ENCODE data around the gene TBL1Y. TPM values are rescaled to one million over a fixed set of nuclear protein-coding genes. Genes with fewer than 3 reads are reported as not detected.
"Not testable (repeated sequence)": the region's sequence is repeated elsewhere in the genome, so short reads cannot be mapped to it uniquely, and the experiment has no call there.

Gene TBL1Y
- total RNA-seq, 1 donor from 2014 or later, result not detected

DNA sequence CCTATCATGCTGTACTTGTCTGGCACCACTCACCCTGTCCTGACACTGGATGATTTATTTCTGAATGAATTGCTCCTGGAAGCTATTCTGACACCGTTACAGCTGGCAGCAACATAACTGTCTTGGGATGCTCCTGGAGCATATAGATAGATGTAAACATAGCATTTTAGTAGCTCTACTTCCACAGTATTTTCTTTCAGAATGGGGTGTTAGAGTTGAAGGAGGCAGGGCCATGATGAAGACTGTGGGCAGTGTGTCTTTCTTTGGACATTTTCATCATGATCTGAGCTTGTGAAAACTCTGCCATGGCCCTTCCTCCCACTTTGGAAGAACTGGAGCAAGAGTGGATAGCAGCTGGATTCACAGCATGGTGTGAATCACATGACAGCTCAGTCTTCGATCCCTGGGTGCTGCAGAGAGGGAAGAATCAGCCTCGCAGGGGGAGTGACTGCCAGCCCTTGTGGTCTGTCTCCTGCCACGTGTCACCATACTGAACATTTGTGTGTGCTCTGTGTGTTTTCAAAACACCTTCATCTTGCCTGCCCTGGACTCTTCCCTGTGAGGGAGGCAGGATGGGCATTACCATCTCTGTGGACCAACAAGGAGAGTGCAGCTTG lies 61.9 kb downstream of the TBL1Y start:
- DNase-seq (ENCODE audit: low spot score), result no peak

DNA sequence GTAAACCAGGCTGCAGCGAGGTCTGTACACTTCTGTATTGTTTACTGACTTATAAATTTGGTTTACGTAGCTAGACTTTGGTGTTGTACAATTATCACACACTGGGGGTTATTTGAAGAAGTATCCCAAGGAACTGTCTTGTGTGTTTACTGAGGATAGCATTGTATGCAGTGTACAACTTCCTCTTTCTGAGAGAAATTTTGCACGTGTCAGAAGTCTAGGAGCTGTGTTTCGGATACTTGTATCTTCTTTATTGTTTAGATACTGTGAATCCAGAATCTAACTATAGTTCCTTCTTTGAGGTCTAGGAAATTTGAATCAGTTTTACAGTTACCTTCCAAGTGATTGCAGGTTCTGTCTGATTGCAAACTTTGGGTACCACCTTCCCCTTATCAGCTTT lies 64.5 kb downstream of the TBL1Y start:
- no peak for DNase-seq (ENCODE audit: low spot score)

DNA sequence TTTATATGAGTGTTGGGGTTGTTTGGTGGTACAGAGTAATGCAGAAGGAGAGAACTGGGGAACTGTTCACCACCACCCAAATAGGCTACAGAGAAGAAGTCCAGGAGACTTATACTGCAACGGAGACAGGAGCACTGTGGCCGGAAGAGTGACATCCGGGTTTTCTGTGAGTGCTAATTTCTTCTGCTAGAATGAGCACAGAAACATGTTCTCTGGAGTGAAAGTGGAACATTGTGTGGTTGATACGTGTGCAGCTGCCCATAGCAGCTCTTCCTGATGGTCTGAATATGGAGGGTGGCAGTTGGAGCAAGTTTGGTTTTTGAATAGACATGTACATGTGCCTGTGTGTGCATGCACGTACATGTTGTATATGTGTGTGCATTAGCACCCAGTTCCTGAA lies 67.3 kb downstream of the TBL1Y start:
- DNase-seq (ENCODE audit: low spot score), result no peak

DNA sequence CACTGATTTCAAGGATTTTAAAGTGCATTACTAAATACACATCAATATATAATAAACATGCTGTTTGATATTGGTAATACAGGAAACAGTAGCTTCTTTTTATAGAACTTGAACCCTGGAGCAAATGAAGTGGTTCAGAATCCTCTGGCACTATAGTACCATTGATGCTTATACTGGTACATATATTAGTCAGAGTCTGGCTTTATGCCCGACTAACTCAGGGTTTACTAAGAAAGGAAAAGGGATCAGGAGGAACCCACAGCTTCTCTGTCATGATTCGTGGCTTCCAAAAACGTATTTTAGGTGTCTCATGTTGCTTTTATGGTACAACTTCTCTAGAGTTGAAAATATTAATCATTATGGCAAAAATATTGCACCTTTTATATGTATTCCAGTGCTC lies 72.7 kb downstream of the TBL1Y start:
- no peak for DNase-seq (ENCODE audit: low spot score)

DNA sequence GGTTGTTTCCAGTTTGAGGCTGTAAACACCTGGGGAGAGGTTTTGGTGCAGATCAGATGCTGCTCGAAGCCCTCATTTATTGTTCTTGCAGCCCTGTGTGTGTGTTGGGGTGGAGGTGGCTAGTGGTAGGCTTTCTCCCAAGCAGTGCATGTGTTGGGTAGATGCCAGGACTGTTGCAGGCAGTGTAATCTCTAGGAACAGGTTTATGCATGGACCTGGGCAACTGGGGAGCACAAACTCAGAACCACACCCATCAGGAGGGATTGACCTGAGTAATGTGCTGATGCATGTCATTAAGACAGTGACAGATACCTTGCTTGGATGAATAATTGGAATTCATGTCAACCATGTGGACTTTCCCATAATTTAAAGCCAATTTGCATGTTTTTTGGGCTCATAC lies 77.3 kb downstream of the TBL1Y start:
- no peak for DNase-seq (ENCODE audit: low spot score)

GRCh38 chrY:6989886-6990620 lies 79.6 kb downstream of the TBL1Y start:
- DNase-seq (ENCODE audit: low spot score), result no peak

- no peak for DNase-seq (ENCODE audit: low spot score)
These were observed 81.5 kb downstream of the TBL1Y start for GRCh38 chrY:6992041-6992440.

DNA sequence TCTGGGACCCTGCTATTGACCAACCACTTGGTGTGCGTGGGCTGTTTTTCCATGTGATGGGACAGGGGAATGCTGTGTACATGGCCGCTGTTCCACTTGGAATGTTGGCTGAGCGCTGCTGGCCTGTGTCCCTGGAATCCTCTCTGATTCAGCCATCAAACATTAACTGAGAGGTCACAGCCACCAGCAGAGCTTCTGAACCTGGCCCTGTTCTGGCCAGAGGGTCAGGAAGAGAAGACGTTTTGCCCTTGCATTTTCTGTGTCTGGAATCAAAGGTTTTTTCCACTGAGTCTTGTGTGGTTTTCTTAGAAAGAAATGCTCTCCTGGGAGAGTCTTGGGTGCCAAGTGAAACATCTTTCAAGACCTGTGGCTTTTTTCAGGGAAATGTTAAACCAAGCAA lies 85.5 kb downstream of the TBL1Y start:
- DNase-seq (ENCODE audit: low spot score), result no peak

GRCh38 chrY:6997503-6998066 lies 87.1 kb downstream of the TBL1Y start:
- no peak for DNase-seq (ENCODE audit: low spot score)

- DNase-seq (ENCODE audit: low spot score), result no peak
These were observed 89.4 kb downstream of the TBL1Y start for GRCh38 chrY:6999905-7000304.

DNA sequence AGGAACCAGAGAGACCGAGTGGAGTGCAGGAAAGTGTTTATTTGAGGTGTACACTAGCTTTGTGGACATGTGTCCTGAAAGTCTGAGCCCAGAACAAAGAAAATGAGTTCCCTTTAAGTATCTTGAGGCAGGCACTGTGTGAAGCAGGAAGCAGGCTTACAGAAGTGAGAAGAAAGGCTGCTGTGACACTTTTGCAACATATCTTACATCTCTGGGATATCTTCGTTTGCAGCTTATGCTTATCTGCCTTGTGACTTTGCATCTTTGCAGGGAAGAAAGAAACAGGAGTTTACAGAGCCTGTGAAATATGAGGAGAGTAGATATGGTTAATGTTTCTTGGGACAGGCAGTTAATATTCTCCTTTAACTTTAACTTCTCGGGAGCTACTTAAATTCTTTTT lies 92.1 kb downstream of the TBL1Y start:
- DNase-seq (ENCODE audit: low spot score), result no peak

DNA sequence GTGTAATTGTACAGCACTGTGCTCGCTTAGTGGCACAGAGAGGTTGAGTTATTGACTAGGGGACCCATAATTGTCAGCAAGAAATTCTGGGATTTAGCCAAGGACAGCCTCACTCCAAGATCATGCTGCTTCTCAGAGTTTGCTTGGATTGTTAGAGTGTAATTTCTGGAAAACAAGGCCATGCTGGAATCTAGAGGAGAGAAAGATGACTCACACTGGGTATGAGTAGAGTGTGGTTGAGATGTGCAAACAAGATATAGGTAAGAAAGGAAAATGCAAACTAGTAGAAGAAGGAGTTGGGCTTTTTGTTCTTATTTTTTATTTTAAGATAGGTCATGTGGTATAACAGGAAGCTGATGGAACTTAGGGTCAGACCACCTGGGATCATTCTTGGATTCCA lies 97.4 kb downstream of the TBL1Y start:
- no peak for DNase-seq (ENCODE audit: low spot score)

- no peak for DNase-seq (ENCODE audit: low spot score)
These were observed 98.3 kb downstream of the TBL1Y start for GRCh38 chrY:7008578-7009355.

DNA sequence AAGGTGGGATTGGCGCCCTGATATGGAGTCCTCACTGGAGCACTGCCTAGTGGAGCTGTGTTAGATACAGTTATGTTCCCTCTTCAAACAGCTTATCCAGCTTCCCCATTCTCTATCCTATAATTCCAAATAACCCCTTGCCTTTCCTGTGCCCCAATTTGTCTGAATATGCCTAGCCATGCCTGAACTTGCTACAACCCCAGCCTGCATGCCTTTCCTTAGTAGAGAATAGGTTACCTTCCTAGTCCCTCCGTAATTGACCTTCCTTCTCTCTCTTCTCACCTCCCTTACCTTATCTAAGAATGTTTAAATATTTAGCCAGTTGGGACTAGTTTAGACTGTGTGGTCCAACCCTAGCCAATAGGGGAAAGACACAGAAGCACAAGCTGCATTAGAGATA lies 102.6 kb downstream of the TBL1Y start:
- no peak for DNase-seq (ENCODE audit: low spot score)

- no peak for DNase-seq (ENCODE audit: low spot score)
These were observed 106.0 kb downstream of the TBL1Y start for GRCh38 chrY:7016521-7016920.

GRCh38 chrY:7017244-7018080 lies 107.0 kb downstream of the TBL1Y start:
- DNase-seq (ENCODE audit: low spot score), result no peak

GRCh38 chrY:7039037-7039436 lies 128.5 kb downstream of the TBL1Y start:
- DNase-seq (ENCODE audit: low spot score), result no peak

- no peak for DNase-seq (ENCODE audit: low spot score)
These were observed 130.2 kb downstream of the TBL1Y start for GRCh38 chrY:7040662-7041061.

DNA sequence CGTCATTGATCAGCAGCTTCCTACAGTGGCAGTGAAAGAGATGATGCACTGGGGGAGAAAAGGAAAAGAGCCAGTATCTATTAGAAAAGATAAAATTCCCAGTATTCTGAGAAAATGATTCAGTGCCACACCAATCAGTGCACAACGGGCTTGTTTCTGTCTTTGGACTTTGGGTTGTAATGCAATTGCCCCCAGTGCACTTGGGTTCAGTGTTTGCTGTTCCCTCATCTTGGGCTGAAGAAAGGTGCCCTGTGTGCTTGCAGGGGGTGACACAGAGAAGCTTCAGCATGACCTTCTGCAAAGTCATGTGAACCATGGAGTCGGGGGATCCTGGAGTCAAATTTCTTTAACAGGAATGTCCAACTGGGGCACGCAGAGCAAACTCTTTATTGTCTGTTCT lies 131.5 kb downstream of the TBL1Y start:
- DNase-seq (ENCODE audit: low spot score), result no peak

GRCh38 chrY:7052461-7052860 lies 142.0 kb downstream of the TBL1Y start:
- DNase-seq (ENCODE audit: low spot score), result not testable (repeated sequence)

- DNase-seq (ENCODE audit: low spot score), result no peak
These were observed 146.4 kb downstream of the TBL1Y start for GRCh38 chrY:7056886-7057285.

GRCh38 chrY:7078725-7079124 lies 168.2 kb downstream of the TBL1Y start:
- DNase-seq (ENCODE audit: low spot score), result no peak
